Smooth muscle cell (in vitro differentiated cells): ENCODE measurements around the gene TPD52L3. TPM values are rescaled to one million over a fixed set of nuclear protein-coding genes. Genes with fewer than 3 reads are reported as not detected.
A peak's percentile ranks its signal among the peaks of the same experiment; 100 is the strongest.

Source experiments
- DNase-seq: peaks from one replicate; lab custom pipeline; 2025; ENCODE audit not compliant: unreplicated experiment; lab: John Stamatoyannopoulos, UW
- H2AFZ ChIP-seq: fragments of 200-600 bp; sonication (generic); 2 replicates; pipeline ENCODE4 v1.6.0; 2016; ENCODE audit warnings: antibody characterized with exemption, low read depth, mild to moderate bottlenecking
- H3F3A ChIP-seq: fragments of 200-600 bp; sonication (generic); 2 replicates; pipeline ENCODE4 v1.6.0; 2017; ENCODE audit warnings: antibody characterized with exemption, low read depth
- H3K27ac ChIP-seq: fragments of 200-600 bp; sonication (generic); 2 replicates; pipeline ENCODE4 v1.5.1; 2016; ENCODE audit warnings: low read depth, mild to moderate bottlenecking
- H3K27me3 ChIP-seq: fragments of 200-600 bp; sonication (generic); 2 replicates; pipeline ENCODE4 v1.6.1; 2016; ENCODE audit warnings: low read depth, mild to moderate bottlenecking
- H3K36me3 ChIP-seq: fragments of 200-600 bp; sonication (generic); 2 replicates; pipeline ENCODE4 v1.5.1; 2016; ENCODE audit warnings: low read depth
- H3K4me1 ChIP-seq: fragments of 200-600 bp; sonication (generic); 2 replicates; pipeline ENCODE4 v1.5.1; 2016; ENCODE audit warnings: low read depth
- H3K4me2 ChIP-seq: fragments of 200-600 bp; sonication (generic); 2 replicates; pipeline ENCODE4 v1.6.0; 2016; ENCODE audit warnings: mild to moderate bottlenecking
- H3K4me3 ChIP-seq: fragments of 200-600 bp; sonication (generic); 2 replicates; pipeline ENCODE4 v1.5.1; 2016; ENCODE audit warnings: mild to moderate bottlenecking
- H3K79me2 ChIP-seq: fragments of 200-600 bp; sonication (generic); 2 replicates; pipeline ENCODE4 v1.6.0; 2016; ENCODE audit warnings: low read depth, mild to moderate bottlenecking
- H3K9ac ChIP-seq: fragments of 200-600 bp; sonication (generic); 2 replicates; pipeline ENCODE4 v1.6.0; 2016; ENCODE audit warnings: low read depth
- H3K9me3 ChIP-seq: fragments of 200-600 bp; sonication (generic); replicated peaks from 2 replicates; pipeline ENCODE4 v1.5.1; 2016; ENCODE audit warnings: low read depth
- H4K20me1 ChIP-seq: fragments of 200-600 bp; sonication (generic); 2 replicates; pipeline ENCODE4 v1.6.0; 2016; ENCODE audit warnings: low read depth
- WGBS: methylation state at CpG from one replicate; pipeline ENCODE4 v1.1.7; 2016; ENCODE audit warnings: low lambda C conversion rate; 5-methylcytosine and 5-hydroxymethylcytosine counted together
- polyA plus RNA-seq: library from polyadenylated mRNA; unstranded; fragments of >200 nt; fragmentation: Nextera tagmentation; extraction: Ambion mirVana; gene quantifications from 2 replicates; pipeline ENCODE4 v1.2.1, GENCODE V29; 2016
- total RNA-seq: library from RNA; depleted of rRNA; stranded (reverse); fragments of >200 nt; gene quantifications from 2 replicates; pipeline ENCODE4 v1.2.3, GENCODE V29; 2014
- TF ChIP-seq, protein P1 (sequence below): fragments of 200-600 bp; sonication (generic); IDR thresholded peaks from 2 replicates; pipeline ENCODE4 v1.5.1; 2017; ENCODE audit warnings: borderline replicate concordance, mild to moderate bottlenecking, antibody characterized with exemption; ENCODE audit not compliant: insufficient read depth, poor library complexity, severe bottlenecking

TPD52L3 gene
- total and polyA plus RNA-seq, 2 experiments from 2014 or later = not detected

DNA sequence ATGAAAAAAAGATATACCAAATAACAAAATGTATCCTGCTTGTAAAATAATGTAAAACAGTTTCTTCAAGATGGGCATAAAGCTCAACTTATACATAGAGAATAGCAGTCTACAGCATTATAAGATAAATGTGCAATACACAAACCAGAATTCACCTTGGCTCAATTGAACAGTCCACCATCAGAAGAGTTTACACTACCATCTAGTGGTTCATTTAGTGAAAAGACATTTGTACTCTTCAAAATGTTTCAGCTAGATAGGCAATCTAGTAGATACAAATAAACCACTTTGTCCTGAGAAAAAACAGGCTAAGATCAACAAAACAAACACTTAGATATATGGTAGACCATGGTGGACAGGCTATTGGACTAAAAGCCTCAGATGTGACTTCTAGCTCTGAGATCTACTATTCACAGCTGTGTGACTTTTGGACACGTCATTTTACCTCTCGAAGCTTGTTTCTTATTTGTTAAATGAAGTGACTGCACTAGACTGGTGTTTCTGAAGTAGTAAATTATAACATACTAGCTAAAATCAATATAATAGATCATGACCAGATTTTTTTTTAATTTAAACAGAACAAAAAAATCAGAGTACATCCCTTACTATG lies 22.1 kb upstream of the TPD52L3 start:
- no peaks in the 10 kb centered on the region for H3K9me3 ChIP-seq
- no peak overlapping the region for H3K4me3 ChIP-seq
- no peak overlapping the region for H3K9ac ChIP-seq
- no peak overlapping the region for H3K27ac ChIP-seq
- H3K79me2 ChIP-seq = no peaks in the 10 kb centered on the region
- no peaks in the 10 kb centered on the region for H3K36me3 ChIP-seq
- no peak for DNase-seq
- no peak overlapping the region for H3K4me2 ChIP-seq
- no peaks in the 10 kb centered on the region for H3F3A ChIP-seq
- no peaks in the 10 kb centered on the region for H3K27me3 ChIP-seq
- 95% methylated on average over 2 of the region's 2 CpGs for WGBS
- TF ChIP-seq, protein P1, sequence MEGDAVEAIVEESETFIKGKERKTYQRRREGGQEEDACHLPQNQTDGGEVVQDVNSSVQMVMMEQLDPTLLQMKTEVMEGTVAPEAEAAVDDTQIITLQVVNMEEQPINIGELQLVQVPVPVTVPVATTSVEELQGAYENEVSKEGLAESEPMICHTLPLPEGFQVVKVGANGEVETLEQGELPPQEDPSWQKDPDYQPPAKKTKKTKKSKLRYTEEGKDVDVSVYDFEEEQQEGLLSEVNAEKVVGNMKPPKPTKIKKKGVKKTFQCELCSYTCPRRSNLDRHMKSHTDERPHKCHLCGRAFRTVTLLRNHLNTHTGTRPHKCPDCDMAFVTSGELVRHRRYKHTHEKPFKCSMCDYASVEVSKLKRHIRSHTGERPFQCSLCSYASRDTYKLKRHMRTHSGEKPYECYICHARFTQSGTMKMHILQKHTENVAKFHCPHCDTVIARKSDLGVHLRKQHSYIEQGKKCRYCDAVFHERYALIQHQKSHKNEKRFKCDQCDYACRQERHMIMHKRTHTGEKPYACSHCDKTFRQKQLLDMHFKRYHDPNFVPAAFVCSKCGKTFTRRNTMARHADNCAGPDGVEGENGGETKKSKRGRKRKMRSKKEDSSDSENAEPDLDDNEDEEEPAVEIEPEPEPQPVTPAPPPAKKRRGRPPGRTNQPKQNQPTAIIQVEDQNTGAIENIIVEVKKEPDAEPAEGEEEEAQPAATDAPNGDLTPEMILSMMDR = peak; percentile 60
- H4K20me1 ChIP-seq = no peaks in the 10 kb centered on the region
- H2AFZ ChIP-seq = no peak overlapping the region
- H3K4me1 ChIP-seq = no peaks in the 10 kb centered on the region

DNA sequence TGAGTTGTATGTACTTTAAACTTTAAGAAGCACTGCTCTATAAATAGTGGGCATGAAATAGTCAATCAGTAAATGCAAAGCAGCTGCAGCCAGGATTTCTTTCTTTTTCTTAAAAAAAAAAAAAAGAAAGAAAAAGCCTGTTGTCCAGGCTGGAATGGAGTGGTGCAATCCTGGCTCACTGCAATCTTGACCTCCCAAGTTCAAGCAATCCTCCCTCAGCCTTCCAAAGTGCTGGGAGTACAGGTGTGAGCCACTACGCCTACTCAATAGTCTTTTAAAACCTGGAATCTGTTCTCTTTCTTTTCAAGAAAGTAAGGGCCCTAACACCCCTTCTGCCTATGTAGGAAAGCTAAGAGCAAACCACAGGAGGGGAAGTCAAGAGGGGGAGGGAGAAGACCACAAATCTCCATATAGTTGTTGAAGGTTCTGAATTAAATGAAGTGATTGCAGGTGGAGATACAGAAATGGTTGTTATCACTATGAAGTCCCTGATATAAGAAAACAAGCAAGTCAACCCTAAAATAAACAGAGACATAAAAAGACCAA lies 20.6 kb upstream of the TPD52L3 start:
- Histone ChIP-seq H4K20me1 (no peaks in the 10 kb centered on the region), H3K36me3 (no peaks in the 10 kb centered on the region), H3K9me3 (no peaks in the 10 kb centered on the region), H2AFZ (no peak overlapping the region), H3K79me2 (no peaks in the 10 kb centered on the region), H3K27me3 (no peaks in the 10 kb centered on the region), H3K27ac (no peak overlapping the region), H3K4me2 (no peak overlapping the region), H3K4me1 (no peaks in the 10 kb centered on the region), H3F3A (no peaks in the 10 kb centered on the region), H3K9ac (no peak overlapping the region), H3K4me3 (no peak overlapping the region)
- TF ChIP-seq, protein P1 = no peak
- 92% methylated on average over 1 of the region's 1 CpG for WGBS
- DNase-seq = no peak

DNA sequence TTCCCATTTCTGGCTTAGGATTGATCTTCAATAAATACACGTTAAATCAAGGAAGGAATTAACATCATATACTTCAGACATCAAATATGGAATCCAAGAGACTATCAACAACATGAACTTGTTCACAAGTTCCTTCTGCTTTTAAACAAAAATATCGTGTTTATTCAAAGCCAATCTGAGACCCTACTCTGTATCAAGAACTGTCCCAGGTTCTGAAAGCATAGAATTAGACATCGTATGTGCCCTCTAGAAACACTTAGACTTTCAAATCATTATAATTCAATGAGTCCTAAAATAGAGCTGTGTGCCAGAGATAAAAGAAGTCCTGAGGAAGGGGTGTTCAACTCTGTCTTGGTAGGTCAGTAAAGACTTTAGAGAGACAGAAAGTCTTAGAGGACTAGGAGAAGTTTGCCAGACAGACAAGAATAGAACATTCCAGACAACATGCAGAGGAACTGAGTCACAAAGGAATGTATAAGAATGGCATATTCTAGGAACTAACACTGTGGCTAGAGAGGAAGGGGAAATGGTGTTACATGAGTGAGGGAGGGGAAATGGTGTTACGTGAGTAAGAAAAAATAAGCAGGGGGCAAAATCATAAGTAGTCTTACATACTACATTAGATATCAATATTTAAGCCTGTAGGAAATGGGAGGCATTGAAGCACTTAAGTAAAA lies 2.9 kb downstream of the TPD52L3 start:
- H3K4me3 ChIP-seq = no peak overlapping the region
- H2AFZ ChIP-seq = no peak overlapping the region
- no peaks in the 10 kb centered on the region for H3K4me1 ChIP-seq
- no peak overlapping the region for H3K27ac ChIP-seq
- no peak for DNase-seq
- H3K79me2 ChIP-seq = no peaks in the 10 kb centered on the region
- no peaks in the 10 kb centered on the region for H3F3A ChIP-seq
- no peaks in the 10 kb centered on the region for H4K20me1 ChIP-seq
- H3K9ac ChIP-seq = no peak overlapping the region
- H3K4me2 ChIP-seq = no peak overlapping the region
- H3K9me3 ChIP-seq = no peaks in the 10 kb centered on the region
- H3K36me3 ChIP-seq = no peaks in the 10 kb centered on the region
- TF ChIP-seq, protein P1 = no peak
- no peaks in the 10 kb centered on the region for H3K27me3 ChIP-seq
- WGBS = 88% methylated on average over 4 of the region's 4 CpGs
